ENCODE measurements around the gene FBXL14. TPM values are rescaled to one million over a fixed set of nuclear protein-coding genes. Genes with fewer than 3 reads are reported as not detected.

Gene FBXL14
- total RNA-seq, 1 experiment from 2014 or later, result 19.3 TPM

DNA sequence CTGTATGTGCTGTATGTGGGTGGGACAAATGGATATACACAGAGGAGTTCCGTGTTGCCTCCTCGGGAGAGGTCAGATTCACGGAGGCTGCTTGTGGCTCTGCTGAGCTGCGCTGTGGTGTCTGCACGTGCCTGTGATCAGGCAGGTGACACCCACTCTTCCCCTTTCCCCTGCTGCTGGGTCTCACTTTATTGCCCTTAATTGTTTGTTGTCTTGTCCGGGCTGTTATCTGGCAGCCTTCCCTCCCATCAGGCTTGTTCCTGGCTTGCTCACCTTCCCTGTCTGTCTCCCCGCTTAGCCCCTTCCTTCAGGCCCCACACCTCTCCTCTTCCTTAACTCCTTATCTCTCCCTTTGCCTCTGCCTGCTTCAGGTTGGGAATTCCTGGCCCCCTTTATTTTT lies 48.1 kb upstream of the FBXL14 start:
- no peak for DNase-seq (ENCODE audit: low spot score)
- Histone ChIP-seq H3K4me3 (ENCODE audit: low read depth, low read length, poor library complexity, severe bottlenecking) (no peak overlapping the region), H3K27me3 (replicated peaks; ENCODE audit: insufficient read depth, low read depth, low read length, poor library complexity) (no peaks in the 10 kb centered on the region), H3K36me3 (ENCODE audit: insufficient read depth, low read length, poor library complexity, severe bottlenecking) (no peaks in the 10 kb centered on the region), H3K27ac (ENCODE audit: low read depth, low read length, poor library complexity, severe bottlenecking) (no peak overlapping the region), H3K9me3 (ENCODE audit: low read depth, low read length, poor library complexity, severe bottlenecking) (no peaks in the 10 kb centered on the region), H3K4me1 (ENCODE audit: insufficient read depth, low read length, poor library complexity, severe bottlenecking) (peaks cover 8% of the 10 kb centered on the region)
- BruUV-seq (replicated peaks), result no TSS peak
- ChIA-PET CTCF (no interaction called here), POLR2A (ENCODE audit: low non-redundant PET) (no interaction called here)
- intact Hi-C loops (cut with micrococcal nuclease; ENCODE audit: unreplicated experiment), result loop anchor here (10.0 kb wide), 1 partner anchor 932 kb away; no protein-coding TSS in a partner anchor
- TF ChIP-seq, protein P1, sequence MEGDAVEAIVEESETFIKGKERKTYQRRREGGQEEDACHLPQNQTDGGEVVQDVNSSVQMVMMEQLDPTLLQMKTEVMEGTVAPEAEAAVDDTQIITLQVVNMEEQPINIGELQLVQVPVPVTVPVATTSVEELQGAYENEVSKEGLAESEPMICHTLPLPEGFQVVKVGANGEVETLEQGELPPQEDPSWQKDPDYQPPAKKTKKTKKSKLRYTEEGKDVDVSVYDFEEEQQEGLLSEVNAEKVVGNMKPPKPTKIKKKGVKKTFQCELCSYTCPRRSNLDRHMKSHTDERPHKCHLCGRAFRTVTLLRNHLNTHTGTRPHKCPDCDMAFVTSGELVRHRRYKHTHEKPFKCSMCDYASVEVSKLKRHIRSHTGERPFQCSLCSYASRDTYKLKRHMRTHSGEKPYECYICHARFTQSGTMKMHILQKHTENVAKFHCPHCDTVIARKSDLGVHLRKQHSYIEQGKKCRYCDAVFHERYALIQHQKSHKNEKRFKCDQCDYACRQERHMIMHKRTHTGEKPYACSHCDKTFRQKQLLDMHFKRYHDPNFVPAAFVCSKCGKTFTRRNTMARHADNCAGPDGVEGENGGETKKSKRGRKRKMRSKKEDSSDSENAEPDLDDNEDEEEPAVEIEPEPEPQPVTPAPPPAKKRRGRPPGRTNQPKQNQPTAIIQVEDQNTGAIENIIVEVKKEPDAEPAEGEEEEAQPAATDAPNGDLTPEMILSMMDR (conservative IDR thresholded peaks at IDR 0.05; ENCODE audit: low read depth, low read length), result no peak
- no peak for TF ChIP-seq EZH2 (IDR thresholded peaks at IDR 0.05; ENCODE audit: borderline replicate concordance, low read depth, low read length, poor library complexity, severe bottlenecking)

DNA sequence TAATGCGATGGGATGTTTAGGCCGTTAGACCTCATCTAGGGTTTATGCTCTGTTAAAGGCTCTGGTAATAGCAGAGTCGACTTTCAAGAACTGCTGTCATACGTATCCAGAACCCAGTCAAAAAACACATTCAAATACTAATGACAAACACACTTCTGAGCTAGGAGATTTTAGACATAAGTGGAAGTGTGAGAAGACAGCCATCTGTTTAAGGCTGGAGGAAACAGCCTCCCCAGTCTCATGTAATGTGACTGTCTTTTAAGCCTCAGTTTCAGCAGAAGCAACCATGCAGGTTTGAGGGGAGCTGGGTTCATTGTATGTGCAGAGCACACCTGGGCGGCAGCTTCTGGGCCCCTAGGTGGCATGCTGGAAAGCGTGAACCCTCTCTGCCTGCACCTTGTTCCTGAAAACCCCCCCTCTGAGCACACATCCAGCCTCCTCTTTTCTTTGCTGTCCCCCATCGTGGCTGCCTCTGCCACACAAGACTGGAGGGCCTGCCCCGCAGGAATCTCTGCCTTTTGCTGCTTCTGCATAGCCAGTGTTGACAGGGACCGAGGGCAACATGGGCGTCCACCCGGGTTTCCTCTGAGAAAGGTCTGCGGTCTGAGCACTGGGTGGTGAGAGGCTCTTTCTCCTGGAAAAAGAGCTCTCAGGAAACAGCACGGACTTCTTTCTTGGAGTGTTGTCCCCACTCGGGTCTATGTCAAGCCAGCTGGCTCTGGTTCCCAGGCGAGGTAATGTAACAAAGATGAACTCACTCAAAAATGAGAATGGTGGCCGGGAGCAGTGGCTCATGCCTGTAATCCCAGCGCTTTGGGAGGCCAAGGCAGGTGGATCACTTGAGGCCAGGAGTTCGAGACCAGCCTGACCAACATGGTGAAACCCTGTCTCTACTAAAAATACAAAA lies 46.2 kb upstream of the FBXL14 start:
- no peak overlapping the region for H3K27ac ChIP-seq (ENCODE audit: low read depth, low read length, poor library complexity, severe bottlenecking)
- BruUV-seq (replicated peaks), result no TSS peak
- no peaks in the 10 kb centered on the region for H3K27me3 ChIP-seq (replicated peaks; ENCODE audit: insufficient read depth, low read depth, low read length, poor library complexity)
- no peaks in the 10 kb centered on the region for H3K36me3 ChIP-seq (ENCODE audit: insufficient read depth, low read length, poor library complexity, severe bottlenecking)
- peaks cover 8% of the 10 kb centered on the region for H3K4me1 ChIP-seq (ENCODE audit: insufficient read depth, low read length, poor library complexity, severe bottlenecking)
- no peak for DNase-seq (ENCODE audit: low spot score)
- H3K4me3 ChIP-seq (ENCODE audit: low read depth, low read length, poor library complexity, severe bottlenecking), result no peak overlapping the region
- TF ChIP-seq EZH2 (IDR thresholded peaks at IDR 0.05; ENCODE audit: borderline replicate concordance, low read depth, low read length, poor library complexity, severe bottlenecking), result no peak
- TF ChIP-seq, protein P1 (conservative IDR thresholded peaks at IDR 0.05; ENCODE audit: low read depth, low read length), result no peak
- intact Hi-C loops (cut with micrococcal nuclease; ENCODE audit: unreplicated experiment), result loop anchor here (10.0 kb wide), 1 partner anchor 934 kb away; no protein-coding TSS in a partner anchor
- no peaks in the 10 kb centered on the region for H3K9me3 ChIP-seq (ENCODE audit: low read depth, low read length, poor library complexity, severe bottlenecking)
- POLR2A ChIA-PET (ENCODE audit: low non-redundant PET), result no interaction called here
- CTCF ChIA-PET, result no interaction called here

DNA sequence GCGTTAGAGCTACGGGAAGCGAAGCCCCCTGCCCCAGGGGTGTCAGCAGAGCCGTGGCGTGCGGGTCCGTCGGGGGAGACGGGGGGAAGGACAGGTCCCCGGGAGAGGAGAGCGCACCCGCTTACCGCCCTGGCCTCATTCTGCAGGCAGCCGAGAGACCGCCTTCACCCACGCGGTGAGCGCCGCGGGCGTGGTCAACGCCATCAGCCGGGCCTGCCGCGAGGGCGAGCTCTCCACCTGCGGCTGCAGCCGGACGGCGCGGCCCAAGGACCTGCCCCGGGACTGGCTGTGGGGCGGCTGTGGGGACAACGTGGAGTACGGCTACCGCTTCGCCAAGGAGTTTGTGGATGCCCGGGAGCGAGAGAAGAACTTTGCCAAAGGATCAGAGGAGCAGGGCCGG lies 45.2 kb upstream of the FBXL14 start:
- peaks cover 4% of the 10 kb centered on the region for H3K4me1 ChIP-seq (ENCODE audit: insufficient read depth, low read length, poor library complexity, severe bottlenecking)
- no TSS peak for BruUV-seq (replicated peaks)
- ChIA-PET POLR2A (ENCODE audit: low non-redundant PET) (no interaction called here), CTCF (no interaction called here)
- H3K36me3 ChIP-seq (ENCODE audit: insufficient read depth, low read length, poor library complexity, severe bottlenecking), result no peaks in the 10 kb centered on the region
- H3K9me3 ChIP-seq (ENCODE audit: low read depth, low read length, poor library complexity, severe bottlenecking), result no peaks in the 10 kb centered on the region
- no peak for DNase-seq (ENCODE audit: low spot score)
- intact Hi-C loops (cut with micrococcal nuclease; ENCODE audit: unreplicated experiment), result no loop called here
- no peak overlapping the region for H3K4me3 ChIP-seq (ENCODE audit: low read depth, low read length, poor library complexity, severe bottlenecking)
- no peaks in the 10 kb centered on the region for H3K27me3 ChIP-seq (replicated peaks; ENCODE audit: insufficient read depth, low read depth, low read length, poor library complexity)
- H3K27ac ChIP-seq (ENCODE audit: low read depth, low read length, poor library complexity, severe bottlenecking), result no peak overlapping the region
- TF ChIP-seq, protein P1 (conservative IDR thresholded peaks at IDR 0.05; ENCODE audit: low read depth, low read length), result no peak
- TF ChIP-seq EZH2 (IDR thresholded peaks at IDR 0.05; ENCODE audit: borderline replicate concordance, low read depth, low read length, poor library complexity, severe bottlenecking), result no peak
